GM12801 (cell line): Measurements from ENCODE around the gene AKTIP.

Source experiments
- CTCF ChIP-seq: IDR thresholded peaks from one replicate; pipeline ENCODE4 v1.5.1; 2011; ENCODE audit warnings: control low read depth; ENCODE audit not compliant: insufficient read length; ENCODE audit errors: extremely low read depth

The AKTIP gene

DNA sequence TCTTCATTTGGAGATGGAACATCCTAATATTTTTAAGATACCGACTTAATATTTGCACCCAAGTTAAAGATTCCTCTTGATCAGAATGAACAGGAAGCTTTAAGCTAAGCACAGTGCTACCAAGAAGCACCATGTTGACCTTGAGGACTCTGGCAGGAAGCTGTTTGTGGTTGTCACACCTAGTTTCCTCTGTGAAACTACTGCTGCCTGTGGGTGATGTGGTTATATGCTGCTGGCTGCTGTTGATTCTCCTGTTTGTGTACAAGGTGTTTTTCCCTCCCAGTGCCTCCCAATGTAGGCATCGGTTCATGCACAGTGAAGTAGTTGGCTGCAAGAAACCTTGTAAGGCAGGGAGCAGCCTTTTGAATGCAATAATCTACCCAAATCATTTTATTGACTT lies 45.3 kb downstream of the AKTIP start:
- TF ChIP-seq CTCF, result no peak

- TF ChIP-seq CTCF, result no peak
Measured at GRCh38 chr16:53456625-53457024, 46.4 kb downstream of the AKTIP start.

DNA sequence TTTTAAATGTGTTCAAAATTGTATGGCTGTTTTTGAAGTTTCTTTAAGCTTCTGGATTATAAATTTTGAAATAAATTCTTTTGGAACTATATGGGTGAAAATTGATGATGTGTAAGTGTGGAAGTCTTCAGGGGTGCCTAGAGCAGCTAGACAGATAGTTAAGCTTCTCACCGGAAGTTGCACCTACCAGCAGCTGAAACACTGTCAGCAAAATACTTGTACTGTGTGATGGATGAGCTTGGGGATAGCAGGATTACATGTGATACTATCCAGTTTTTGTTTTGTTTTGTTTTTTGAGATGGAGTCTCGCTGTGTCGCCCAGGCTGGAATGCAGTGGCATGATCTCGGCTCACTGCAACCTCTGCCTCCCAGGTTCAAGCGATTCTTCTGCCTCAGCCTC lies 49.1 kb downstream of the AKTIP start:
- TF ChIP-seq CTCF, result no peak

DNA sequence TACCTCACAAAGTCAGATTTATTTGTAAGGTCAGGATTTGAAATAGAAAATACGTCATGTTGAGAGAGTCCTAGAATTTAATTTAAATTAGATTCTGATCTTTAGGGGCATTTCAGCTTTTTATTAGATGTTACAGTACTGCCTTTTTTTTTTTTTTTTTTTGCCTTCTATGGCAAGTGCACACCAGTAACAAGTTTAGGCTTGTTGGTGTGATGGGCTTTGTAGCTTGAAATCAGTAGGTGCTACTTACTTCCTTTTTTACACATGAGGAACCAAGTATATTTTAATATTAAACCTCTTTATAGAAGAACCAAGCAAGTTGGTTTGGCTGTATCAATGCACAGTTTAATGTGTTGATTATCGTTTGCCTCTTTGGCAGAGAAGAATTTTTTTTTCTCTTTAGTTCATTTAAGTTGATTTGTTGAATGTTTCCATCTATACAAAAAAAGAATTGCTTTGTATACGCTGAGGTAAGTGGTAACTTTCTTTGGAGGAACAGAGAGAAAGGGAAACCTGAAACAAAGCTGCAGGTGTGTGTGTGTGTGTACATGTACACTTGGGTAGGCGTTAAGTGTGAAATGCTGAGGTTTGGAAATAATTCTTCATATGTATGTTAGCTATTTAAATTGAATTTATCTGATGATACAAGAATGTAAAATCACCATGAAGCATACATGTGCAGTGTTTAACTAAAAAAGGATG lies 53.0 kb downstream of the AKTIP start:
- no peak for TF ChIP-seq CTCF

GRCh38 chr16:53446090-53446489 lies 56.9 kb downstream of the AKTIP start:
- no peak for TF ChIP-seq CTCF

- no peak for TF ChIP-seq CTCF
Measured at GRCh38 chr16:53445534-53445933, 57.5 kb downstream of the AKTIP start.
